ENCODE measurements around the gene MSI2. TPM values are rescaled to one million over a fixed set of nuclear protein-coding genes. Genes with fewer than 3 reads are reported as not detected.
A peak's percentile ranks its signal among the peaks of the same experiment; 100 is the strongest.

Gene MSI2
- total and polyA plus RNA-seq, 9 of the 15 experiments (the other 6 are each of a cell fraction or from before 2014, with no cell fraction given) = 4.6 to 61.8 (median 42.4) TPM

GRCh38 chr17:57457188-57457587, 200.9 kb downstream of the MSI2 start:
- H3K9me3 ChIP-seq (replicated peaks; ENCODE audit: control insufficient read depth, insufficient read depth, low read depth, low read length) = no peaks in the 10 kb centered on the region
- ChIA-PET CTCF (ENCODE audit: low intra/inter-chr PET ratio) (no interaction called here), POLR2A (no interaction called here)
- intact Hi-C loops (cut with micrococcal nuclease) = loop anchor here (5.0 kb wide), 1 partner anchor 215 kb away; no protein-coding TSS in a partner anchor
- H3K9ac ChIP-seq (ENCODE audit: insufficient read depth in 1 of 2, low read depth in 2 of 2, low read length in 2 of 2) = no peak overlapping the region
- H3K4me1 ChIP-seq (replicated peaks in 1 of 2; ENCODE audit: control insufficient read depth in 2 of 2, insufficient read depth in 2 of 2, low read length in 2 of 2) = peaks cover 8 to 17% of the 10 kb centered on the region in 2 experiments; a peak in 4 of 5 replicates
- H3K79me2 ChIP-seq (ENCODE audit: control insufficient read depth, insufficient read depth, low read length) = peaks cover 13% of the 10 kb centered on the region
- BruUV-seq (replicated peaks) = no TSS peak
- in situ Hi-C loops (cut with MboI) = no loop called here
- H3K27me3 ChIP-seq (ENCODE audit: control insufficient read depth in 2 of 2, insufficient read depth in 2 of 2, low read length in 2 of 2) = no peaks in the 10 kb centered on the region
- no peak overlapping the region for H3K4me3 ChIP-seq
- ATAC-seq = no peak
- no peak overlapping the region for H3K27ac ChIP-seq (ENCODE audit: extremely low read depth, low read depth, low read length)
- TF ChIP-seq ESRRB (CRISPR knock-in tag; IDR thresholded peaks at IDR 0.05; ENCODE audit: borderline replicate concordance) (no peak), RBM25 (IDR thresholded peaks at IDR 0.05; ENCODE audit: low read depth, low read length, severe bottlenecking) (peak; percentile 68), ZNF239 (CRISPR knock-in tag; IDR thresholded peaks at IDR 0.05) (peak; percentile 97), EWSR1 (IDR thresholded peaks at IDR 0.05; ENCODE audit: borderline replicate concordance, low read depth, partially characterized antibody) (no peak), GTF2E2 (tag; IDR thresholded peaks at IDR 0.05) (no peak)
- TF ChIP-seq, protein P1, sequence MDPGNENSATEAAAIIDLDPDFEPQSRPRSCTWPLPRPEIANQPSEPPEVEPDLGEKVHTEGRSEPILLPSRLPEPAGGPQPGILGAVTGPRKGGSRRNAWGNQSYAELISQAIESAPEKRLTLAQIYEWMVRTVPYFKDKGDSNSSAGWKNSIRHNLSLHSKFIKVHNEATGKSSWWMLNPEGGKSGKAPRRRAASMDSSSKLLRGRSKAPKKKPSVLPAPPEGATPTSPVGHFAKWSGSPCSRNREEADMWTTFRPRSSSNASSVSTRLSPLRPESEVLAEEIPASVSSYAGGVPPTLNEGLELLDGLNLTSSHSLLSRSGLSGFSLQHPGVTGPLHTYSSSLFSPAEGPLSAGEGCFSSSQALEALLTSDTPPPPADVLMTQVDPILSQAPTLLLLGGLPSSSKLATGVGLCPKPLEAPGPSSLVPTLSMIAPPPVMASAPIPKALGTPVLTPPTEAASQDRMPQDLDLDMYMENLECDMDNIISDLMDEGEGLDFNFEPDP (CRISPR knock-in tag; IDR thresholded peaks at IDR 0.05) = no peak
- 89% methylated on average over 2 of the region's 2 CpGs for WGBS (ENCODE audit: insufficient coverage, low coverage, missing lambda C conversion rate)
- peaks cover 7% of the 10 kb centered on the region for H3K9me1 ChIP-seq (ENCODE audit: control insufficient read depth, insufficient read depth, low read length)
- no peak overlapping the region for H2AFZ ChIP-seq (ENCODE audit: low read depth, low read length)
- H4K20me1 ChIP-seq (replicated peaks; ENCODE audit: control insufficient read depth, insufficient read depth, low read length) = no peaks in the 10 kb centered on the region; the same call in 1 of the 2 replicates
- H3K4me2 ChIP-seq (ENCODE audit: insufficient read depth, low read length) = no peak overlapping the region
- peaks cover 3% of the 10 kb centered on the region; the same call in 1 of the 3 replicates for H3K36me3 ChIP-seq (ENCODE audit: control insufficient read depth, insufficient read depth, low read length)
- DNase-seq (ENCODE audit: extremely low read depth in 1 of 4, low spot score in 3 of 4) = no peak
- no peak for FAIRE-seq

Measured in K562 (cell line).